ENCODE measurements around the gene ACSM4. TPM values are rescaled to one million over a fixed set of nuclear protein-coding genes. Genes with fewer than 3 reads are reported as not detected.

ACSM4 gene
- total RNA-seq, 1 donor from 2014 or later: not detected

DNA sequence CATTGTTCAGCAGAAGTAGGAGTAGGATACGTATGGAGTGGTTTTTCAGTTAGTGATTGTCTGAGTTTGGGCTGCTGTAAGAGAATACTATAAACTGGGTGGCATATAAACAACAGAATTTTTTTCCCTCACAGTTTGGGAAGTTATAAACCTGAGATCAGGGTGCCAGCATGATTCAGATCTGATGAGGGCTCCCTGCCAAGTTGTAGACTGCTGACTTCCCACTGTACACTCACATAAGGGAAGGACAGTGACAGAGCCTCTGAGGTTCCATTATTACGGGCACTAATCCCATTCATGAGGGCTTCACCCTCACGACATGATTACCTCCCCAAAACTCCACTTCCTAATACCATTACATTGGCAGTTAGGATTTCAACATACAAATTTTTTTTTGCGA lies 50.7 kb downstream of the ACSM4 start:
- no peak for FAIRE-seq
- Histone ChIP-seq H3K36me3 (ENCODE audit: control insufficient read depth, insufficient read depth, low read length) (no peaks in the 10 kb centered on the region), H3K27me3 (ENCODE audit: control insufficient read depth, insufficient read depth, low read length) (no peaks in the 10 kb centered on the region), H3K4me3 (ENCODE audit: low read depth, low read length) (no peak overlapping the region)
- TF ChIP-seq, protein P1, sequence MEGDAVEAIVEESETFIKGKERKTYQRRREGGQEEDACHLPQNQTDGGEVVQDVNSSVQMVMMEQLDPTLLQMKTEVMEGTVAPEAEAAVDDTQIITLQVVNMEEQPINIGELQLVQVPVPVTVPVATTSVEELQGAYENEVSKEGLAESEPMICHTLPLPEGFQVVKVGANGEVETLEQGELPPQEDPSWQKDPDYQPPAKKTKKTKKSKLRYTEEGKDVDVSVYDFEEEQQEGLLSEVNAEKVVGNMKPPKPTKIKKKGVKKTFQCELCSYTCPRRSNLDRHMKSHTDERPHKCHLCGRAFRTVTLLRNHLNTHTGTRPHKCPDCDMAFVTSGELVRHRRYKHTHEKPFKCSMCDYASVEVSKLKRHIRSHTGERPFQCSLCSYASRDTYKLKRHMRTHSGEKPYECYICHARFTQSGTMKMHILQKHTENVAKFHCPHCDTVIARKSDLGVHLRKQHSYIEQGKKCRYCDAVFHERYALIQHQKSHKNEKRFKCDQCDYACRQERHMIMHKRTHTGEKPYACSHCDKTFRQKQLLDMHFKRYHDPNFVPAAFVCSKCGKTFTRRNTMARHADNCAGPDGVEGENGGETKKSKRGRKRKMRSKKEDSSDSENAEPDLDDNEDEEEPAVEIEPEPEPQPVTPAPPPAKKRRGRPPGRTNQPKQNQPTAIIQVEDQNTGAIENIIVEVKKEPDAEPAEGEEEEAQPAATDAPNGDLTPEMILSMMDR (IDR thresholded peaks at IDR 0.05; ENCODE audit: insufficient read depth, low read length, severe bottlenecking): no peak
- peak; percentile 32 for DNase-seq (ENCODE audit: low read depth)

DNA sequence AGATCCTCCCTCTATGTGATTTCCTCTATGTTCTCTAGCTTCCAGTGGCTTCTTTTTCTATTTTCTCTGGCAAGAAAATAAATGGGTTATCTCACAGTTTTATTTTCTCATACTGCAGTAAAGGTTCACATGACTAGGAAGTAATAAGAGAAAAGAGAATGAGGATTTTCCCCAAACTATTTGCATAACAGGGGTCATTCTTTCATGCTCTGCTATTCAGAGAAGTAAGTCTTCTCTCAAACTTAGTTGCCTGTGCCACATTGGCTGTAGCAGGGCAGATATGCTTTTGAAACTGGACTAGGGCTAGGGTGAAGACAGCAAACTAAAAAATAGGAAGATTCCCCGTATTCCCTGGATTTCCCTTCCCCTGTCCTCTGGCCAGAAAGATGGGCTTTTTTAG lies 57.4 kb downstream of the ACSM4 start:
- Histone ChIP-seq H3K36me3 (ENCODE audit: control insufficient read depth, insufficient read depth, low read length) (no peaks in the 10 kb centered on the region), H3K27me3 (ENCODE audit: control insufficient read depth, insufficient read depth, low read length) (no peaks in the 10 kb centered on the region), H3K4me3 (ENCODE audit: low read depth, low read length) (no peak overlapping the region)
- TF ChIP-seq, protein P1 (IDR thresholded peaks at IDR 0.05; ENCODE audit: insufficient read depth, low read length, severe bottlenecking): no peak
- FAIRE-seq (no peak), DNase-seq (ENCODE audit: low read depth) (no peak)

DNA sequence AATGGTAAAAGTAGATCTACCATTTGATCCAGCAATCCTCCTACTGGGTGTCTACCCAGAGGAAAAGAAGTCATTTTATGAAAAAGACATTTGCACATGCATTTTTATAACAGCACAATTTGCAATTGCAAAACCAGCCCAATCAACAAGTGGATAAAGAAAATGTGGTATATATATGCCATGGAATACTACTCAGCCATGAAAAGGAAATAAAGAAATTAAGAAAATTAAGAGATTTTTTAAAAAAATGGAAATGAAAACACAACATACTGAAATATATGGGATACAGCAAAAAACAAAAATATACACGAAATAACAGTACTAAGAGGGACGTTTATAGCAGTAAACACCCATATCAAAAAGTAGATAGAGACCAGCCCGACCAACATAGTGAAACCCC lies 58.9 kb downstream of the ACSM4 start:
- no peaks in the 10 kb centered on the region for H3K27me3 ChIP-seq (ENCODE audit: control insufficient read depth, insufficient read depth, low read length)
- no peak for FAIRE-seq
- TF ChIP-seq, protein P1 (IDR thresholded peaks at IDR 0.05; ENCODE audit: insufficient read depth, low read length, severe bottlenecking): no peak
- no peaks in the 10 kb centered on the region for H3K36me3 ChIP-seq (ENCODE audit: control insufficient read depth, insufficient read depth, low read length)
- no peak for DNase-seq (ENCODE audit: low read depth)
- H3K4me3 ChIP-seq (ENCODE audit: low read depth, low read length): no peak overlapping the region

DNA sequence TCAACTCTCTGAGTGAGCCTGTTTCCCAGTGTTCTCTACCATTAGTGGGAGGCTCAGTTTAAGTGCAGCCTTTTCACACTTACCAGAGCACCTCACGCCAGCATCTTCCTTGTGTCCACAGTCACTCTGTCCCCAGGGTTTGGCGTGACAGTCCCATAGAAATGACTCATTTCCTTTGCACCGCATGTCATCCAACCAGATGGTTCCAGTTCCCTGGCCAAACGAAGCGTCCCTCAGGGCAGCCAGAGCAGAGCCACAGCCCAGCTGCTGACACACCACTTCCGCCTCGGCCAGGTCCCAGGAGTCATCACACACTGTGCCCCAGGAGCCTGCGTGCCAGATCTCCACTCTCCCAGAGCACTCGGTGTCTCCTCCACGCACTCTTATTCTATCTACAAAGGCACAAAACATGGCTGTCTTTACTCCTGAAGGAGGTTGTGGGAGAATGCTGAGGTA lies 65.4 kb downstream of the ACSM4 start:
- TF ChIP-seq, protein P1 (IDR thresholded peaks at IDR 0.05; ENCODE audit: insufficient read depth, low read length, severe bottlenecking): no peak
- no peak for FAIRE-seq
- H3K27me3 ChIP-seq (ENCODE audit: control insufficient read depth, insufficient read depth, low read length): no peaks in the 10 kb centered on the region
- H3K4me3 ChIP-seq (ENCODE audit: low read depth, low read length): no peak overlapping the region
- no peak for DNase-seq (ENCODE audit: low read depth)
- H3K36me3 ChIP-seq (ENCODE audit: control insufficient read depth, insufficient read depth, low read length): no peaks in the 10 kb centered on the region

DNA sequence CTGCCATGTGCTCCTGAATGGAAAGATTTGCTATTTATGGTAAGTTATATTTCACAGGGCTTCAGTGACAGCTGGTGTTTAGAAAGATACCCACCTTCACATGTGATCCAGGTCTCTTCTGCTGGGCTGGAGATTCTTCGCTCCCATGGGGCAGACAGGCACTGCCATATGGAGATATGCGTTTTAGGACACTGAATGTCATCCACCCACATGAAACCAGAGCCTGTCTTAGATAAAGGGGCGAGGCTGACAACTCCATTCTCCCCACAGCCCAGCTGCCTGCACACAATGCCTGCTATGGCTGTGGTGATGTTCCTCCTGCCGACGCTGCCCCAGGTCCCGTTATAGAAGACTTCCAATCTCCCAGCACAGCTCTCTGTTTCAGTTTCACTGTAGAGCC lies 69.4 kb downstream of the ACSM4 start:
- Histone ChIP-seq H3K4me3 (ENCODE audit: low read depth, low read length) (no peak overlapping the region), H3K27me3 (ENCODE audit: control insufficient read depth, insufficient read depth, low read length) (no peaks in the 10 kb centered on the region), H3K36me3 (ENCODE audit: control insufficient read depth, insufficient read depth, low read length) (no peaks in the 10 kb centered on the region)
- DNase-seq (ENCODE audit: low read depth) (no peak), FAIRE-seq (no peak)
- TF ChIP-seq, protein P1 (IDR thresholded peaks at IDR 0.05; ENCODE audit: insufficient read depth, low read length, severe bottlenecking): no peak

DNA sequence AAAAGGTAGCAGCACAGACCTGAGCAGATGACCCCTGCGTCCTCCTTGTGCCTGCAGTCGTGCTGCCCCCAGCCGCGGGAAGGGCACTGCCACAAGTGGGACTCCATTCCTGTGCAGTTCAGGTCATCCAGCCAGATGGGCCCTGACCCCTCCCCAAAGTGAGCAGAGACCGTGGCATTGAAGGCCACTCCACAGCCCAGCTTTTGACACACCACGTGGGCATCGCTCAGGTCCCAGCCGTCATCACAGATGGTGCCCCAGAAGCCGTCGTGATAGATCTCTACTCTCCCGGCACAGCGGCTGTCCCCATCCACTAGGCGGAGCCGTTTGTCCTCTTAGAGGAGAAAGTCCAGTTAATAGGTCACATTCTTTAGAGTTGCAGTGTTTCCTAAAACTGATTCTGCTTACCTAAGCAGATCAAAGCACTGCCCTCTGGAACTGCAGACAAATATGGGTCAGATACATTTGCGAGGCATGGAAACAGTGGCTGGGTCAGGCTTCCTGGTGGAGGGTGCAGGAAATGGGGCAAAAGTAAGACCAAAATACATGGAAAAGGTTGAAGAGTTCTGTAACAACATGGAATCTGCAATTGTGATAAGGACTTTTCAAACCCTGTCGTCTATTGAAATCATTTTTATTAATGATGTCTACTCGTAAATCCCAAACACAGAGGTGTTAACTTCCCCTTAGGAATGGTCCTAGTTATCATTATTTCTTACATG lies 70.7 kb downstream of the ACSM4 start:
- no peaks in the 10 kb centered on the region for H3K36me3 ChIP-seq (ENCODE audit: control insufficient read depth, insufficient read depth, low read length)
- no peak for FAIRE-seq

More for the DNA sequence above, 70.7 kb downstream of the ACSM4 start:
- Histone ChIP-seq H3K27me3 (ENCODE audit: control insufficient read depth, insufficient read depth, low read length) (no peaks in the 10 kb centered on the region), H3K4me3 (ENCODE audit: low read depth, low read length) (no peak overlapping the region)
- TF ChIP-seq, protein P1 (IDR thresholded peaks at IDR 0.05; ENCODE audit: insufficient read depth, low read length, severe bottlenecking): peak; percentile 61
- DNase-seq (ENCODE audit: low read depth): peak; percentile 20
